Suppressor macrophage (primary cell): ENCODE results near the gene P2RY11.
A peak's percentile ranks its signal among the peaks of the same experiment; 100 is the strongest.

ENCODE experiments used
- DNase-seq, 4 experiments: peaks; one replicate each; pipeline ENCODE4 v3.0.0-alpha.2; 2020 to 2022

P2RY11 gene

DNA sequence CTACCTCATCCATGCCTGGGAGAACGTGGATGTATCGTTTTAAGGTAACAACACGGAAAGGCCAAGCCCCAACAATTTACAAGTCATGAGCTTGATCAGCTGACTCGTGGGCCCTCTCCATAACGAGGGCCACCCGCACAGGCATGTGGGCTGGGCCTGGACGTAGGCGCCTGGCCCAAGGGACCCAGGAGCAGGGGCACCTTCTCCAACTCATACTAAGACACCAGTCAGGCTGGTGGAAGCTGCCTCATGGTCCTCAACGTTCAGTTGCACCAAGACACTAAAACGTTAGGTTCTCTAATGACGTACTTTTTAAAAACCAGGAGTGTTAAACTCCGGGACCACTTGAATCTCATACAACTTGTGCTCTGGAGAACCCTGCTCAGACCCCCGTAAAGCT lies 30.0 kb downstream of the P2RY11 start:
- no peak for DNase-seq

DNA sequence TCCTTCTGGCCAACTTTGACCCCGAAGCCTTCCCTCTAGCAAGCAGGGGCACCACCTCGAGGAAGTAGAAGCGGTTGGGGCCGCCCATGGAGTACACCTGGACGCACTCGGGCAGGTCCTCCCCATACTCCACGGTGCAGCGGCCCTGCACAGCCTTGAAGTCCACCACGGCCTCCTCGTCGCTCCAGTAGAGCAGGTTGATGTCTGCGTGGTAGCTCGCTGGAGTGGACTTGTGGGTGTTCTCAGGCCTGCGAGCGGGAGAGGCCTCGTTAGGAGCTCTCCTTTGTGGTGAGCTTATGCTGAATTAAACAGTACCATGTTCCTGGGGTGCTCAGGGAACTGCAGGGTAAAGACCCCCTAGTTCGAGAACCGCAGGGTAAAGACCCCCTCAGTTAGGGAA lies 30.5 kb downstream of the P2RY11 start:
- DNase-seq = no peak

DNA sequence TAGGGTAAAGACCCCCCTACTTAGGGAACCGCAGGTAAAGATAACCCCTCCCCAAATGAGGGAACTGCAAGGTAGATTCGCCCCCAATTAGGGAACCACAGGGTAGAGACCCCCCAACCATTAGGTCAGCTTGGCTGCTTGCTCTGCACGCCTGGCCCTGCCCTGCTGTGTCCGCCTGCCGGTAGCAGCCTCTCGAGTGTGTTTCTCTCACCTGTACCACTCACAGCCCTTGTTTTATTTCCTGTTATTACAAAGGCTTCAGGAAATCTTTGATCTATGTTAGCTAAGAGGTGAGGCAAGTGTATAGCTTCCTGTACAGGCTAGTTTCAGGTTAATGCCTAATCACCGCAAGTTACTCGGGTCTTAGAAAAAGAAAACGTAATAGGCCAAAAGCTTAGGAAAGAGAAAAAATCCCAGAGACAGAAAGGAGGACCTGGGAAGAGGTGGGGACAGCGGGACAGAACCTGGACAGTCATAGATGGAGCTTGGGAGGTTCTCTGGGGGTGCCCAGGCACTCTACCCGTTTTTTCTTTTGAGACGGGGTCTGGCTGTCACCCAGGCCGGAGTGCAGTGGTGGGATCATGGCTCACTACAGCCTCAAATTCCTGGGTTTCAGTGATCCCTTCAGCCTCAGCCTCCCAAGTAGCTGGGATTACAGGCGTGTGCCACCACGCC lies 31.3 kb downstream of the P2RY11 start:
- DNase-seq = no peak

DNA sequence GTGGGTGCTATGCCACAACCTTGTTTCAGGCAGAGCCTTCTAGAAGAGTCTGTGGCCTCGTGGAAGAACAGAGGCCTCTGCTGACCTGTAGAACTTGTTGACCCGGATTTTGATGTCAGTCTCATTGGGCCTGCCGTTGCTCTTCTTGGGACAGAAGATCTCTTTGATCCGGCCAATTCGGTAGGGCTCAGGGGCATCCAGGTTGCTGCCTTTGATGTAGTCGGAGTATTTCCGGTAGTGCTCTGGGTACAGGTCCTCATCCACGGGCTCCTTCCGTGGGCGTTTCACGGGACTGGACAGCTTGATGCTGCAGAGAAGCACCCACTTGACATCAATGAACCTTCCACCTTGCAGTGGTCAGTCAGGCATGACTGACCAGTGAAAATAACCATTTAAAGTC lies 32.2 kb downstream of the P2RY11 start:
- no peak for DNase-seq

DNA sequence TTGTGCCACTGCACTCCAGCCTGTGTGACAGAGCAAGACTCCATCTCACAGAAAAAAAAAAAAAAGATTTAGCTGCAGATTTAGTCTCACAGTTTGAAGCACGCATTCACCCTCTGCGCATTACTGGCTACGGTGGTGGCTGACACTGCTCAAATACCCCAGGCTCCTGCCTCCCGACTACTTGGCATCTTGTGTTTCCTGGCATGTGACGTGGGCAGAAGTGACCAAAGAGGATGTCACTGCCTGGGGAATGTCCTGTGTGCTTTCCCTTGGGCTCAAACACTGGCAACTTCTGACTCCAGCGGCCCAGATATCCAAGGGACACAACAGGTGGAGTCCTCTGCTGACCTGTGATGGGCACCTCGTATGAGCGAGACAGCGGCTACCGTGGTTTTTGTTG lies 32.9 kb downstream of the P2RY11 start:
- DNase-seq = peak; percentile 18 to 63 (median 52)

DNA sequence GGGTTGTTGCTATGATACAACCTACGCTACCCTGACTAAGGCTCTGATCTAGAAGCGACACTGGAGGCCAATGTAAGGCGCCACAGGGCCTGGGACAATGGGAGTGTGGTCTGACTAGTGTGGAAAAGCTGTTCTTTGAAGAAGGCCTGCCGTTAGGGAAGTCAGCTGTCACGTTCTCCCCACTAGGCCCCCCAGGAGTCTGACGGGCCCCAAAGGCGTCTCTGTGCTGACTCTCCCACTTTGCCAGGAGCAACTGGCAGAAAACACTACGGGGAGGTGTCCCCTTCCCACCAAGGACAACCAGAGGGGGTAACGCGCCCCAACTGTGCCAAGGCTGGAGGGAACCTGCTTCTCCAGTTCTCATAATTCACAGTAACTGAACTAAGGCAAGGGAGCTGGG lies 33.5 kb downstream of the P2RY11 start:
- no peak for DNase-seq

DNA sequence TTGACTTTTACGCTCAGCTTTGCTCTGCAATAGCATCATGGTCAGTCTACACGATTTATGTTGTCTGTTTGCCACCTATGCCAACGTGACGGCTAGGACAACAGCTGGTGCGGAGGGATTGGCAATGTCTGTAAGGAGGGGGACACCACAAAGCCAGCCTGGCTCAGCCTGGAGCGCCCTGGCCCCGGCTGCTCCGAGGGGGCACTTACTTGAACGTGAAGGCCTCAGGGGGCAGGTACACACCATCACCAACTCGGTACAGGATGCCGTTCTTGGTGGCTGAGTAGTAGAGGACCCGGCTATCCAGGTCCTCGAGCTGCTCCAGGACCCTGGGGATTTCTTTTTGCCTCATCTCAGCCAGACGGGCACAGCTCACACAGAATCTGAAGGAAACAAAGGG lies 34.6 kb downstream of the P2RY11 start:
- no peak for DNase-seq

DNA sequence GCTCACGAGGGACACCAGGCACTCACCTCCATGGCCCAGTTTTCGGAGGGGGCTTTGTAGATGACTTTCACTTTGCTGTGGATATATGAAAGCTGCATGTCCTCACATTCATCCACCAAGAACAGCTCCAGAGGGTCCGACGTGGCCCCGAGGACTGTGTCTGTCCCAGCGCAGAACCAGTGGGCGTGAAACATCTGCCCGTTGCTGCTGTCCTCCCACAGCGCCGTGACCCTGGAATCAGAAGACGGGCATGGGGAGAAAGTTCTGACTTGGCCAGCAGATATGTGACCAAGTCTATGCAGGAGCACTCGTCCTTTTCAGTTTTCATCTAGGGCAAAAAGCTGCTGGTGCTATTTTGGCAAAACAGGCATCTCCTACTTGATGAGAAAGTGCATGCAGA lies 37.9 kb downstream of the P2RY11 start:
- DNase-seq = no peak

DNA sequence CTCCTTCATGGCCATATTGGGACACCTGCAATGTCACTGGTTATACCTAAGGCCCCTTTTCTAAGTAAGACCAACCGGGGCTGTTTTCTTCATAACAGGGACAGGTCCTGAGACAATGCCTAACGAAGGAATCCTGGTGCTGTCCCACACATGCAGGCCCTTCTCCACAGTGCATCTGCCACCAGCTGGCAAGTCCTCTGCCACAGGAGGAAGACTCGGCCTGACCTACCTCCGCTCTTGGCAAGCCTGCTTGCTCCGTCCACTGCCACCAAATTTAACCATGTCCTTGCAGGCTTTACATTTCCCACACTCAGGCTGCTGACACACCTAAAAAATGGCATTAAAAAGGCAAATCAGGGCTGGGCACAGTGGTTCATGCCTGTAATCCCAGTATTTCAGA lies 40.0 kb downstream of the P2RY11 start:
- DNase-seq = no peak

DNA sequence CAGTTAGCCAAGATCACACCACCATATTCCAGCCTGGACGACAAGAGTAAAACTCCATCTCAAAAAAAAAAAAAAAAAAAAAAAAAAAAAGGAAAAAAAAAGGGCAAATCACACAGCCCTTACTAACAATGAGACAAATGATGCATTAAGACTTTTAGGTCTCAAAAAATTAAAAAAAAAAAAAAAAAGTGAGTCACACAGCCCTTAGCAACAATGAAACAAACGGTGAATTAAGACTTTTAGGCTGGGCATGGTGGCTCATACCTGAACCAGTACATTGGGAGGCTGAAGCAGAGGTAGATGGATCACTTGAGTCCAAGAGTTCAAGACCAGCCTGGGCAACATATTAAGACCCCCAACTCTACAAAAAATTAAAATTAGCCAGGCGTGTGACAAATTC lies 40.6 kb downstream of the P2RY11 start:
- no peak for DNase-seq

DNA sequence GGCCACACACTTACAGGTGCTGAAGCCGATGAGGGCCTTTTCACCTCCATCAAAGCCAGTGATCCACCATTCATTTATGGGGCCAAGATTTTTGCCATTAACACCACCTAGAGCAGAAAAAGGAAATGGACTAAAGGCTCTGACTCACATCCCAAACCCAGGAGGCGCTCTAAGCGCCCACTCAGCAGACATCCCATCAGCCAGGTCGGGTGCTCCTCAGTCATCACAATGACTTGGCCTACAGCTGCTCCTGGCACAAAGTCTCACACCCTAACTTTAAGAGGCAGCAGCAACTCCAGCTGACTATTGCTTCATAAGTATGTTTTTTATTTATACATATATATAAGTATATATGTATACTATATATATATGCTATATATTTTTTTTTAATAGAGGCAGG lies 44.3 kb downstream of the P2RY11 start:
- DNase-seq = peak; percentile 55 to 76 (median 68)

DNA sequence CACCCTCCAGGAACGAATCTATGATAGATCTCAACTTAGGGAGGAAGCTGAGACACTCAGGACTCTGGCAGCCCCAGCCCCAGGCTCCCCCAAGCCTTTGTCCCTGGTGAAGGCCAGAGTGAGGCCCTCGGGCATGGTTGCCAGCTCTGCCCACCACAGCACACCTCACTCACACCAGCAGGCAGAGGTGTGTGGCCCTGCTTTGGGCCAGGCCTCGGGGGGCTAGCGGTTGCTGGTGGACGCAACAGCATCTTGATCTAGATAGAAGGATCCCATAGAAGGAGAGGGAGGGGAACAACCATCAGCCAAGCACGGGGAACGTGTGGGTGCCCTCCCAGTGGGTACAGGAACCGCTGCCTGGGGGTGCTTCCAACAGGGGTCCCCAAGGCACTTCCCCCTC lies 46.6 kb downstream of the P2RY11 start:
- DNase-seq = no peak

DNA sequence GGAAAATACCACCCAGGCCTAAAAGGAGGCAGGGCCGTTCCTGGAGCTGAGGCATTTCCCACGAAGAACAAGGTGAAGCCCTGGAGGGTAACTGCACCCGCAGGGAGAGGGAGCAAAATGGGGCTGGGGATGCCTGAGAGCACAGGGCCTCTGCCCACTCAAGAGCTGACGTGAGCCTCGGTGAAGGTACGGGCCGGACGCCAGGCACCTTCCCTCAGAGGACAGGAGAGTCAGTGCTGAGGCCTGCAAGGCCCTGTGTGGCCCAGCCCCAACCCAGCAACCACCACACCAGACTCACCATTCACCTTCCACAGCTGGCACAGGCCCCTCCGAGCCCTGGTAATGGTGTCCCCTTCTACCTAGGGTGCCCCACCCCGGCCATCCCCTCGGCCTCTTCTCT lies 47.0 kb downstream of the P2RY11 start:
- DNase-seq = no peak

DNA sequence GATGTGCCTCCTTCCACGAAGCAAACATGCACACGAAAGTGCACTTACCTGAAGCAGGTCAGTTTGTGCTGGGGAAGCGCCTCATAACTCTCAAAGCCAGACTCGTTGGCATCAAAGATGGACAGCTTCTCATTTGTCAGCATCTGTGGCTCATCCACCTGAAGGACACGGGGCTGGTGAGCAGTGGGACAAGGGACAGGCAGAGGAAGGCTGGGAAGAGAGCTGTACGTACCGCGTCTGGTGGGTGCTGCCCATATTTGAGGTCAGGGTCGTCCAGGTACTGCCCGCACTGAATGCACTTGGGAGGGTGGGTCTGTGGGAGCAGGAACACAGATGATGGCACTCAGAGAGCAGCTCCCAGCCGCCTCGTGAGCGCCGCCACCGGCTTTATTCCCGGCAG lies 48.1 kb downstream of the P2RY11 start:
- DNase-seq = no peak

DNA sequence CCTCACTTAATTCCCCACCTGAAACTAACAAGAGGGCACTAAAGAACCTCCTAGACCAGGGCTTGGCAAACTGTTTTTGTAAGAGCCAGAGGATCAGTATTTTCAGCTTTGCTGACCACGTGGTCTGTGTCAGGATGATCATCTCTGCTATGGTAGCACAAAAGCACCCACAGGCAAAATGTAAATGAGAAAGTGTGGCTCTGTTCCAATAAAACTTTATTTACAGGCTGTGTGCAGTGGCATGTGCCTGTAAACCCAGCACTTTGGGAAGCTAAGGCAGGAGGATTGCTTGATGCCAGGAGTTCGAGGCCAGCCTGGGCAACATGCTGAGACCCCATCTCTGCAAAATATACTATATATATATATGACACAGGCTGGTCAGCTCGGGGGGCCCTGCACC lies 52.0 kb downstream of the P2RY11 start:
- no peak for DNase-seq
